Muscle layer of duodenum (tissue), 2 donors: ENCODE results near the gene CTPS2.

Experiments used
- H3K27ac ChIP-seq: one replicate; pipeline ENCODE4 v1.7.0; 2013; ENCODE audit warnings: mild to moderate bottlenecking, low read length
- H3K27me3 ChIP-seq: one replicate; pipeline ENCODE4 v1.7.0; 2013; ENCODE audit warnings: low read depth, mild to moderate bottlenecking, control low read depth, low read length
- H3K36me3 ChIP-seq, 2 donors: one replicate each; pipeline ENCODE4 v1.7.0; 2013; ENCODE audit warnings: low read length in 2 of 2, control low read depth in 1 of 2, mild to moderate bottlenecking in 1 of 2; ENCODE audit not compliant: insufficient read depth in 2 of 2, control insufficient read depth in 1 of 2
- H3K4me1 ChIP-seq, 2 donors: one replicate each; pipeline ENCODE4 v1.7.0; 2013; ENCODE audit warnings: low read length in 2 of 2, mild to moderate bottlenecking in 2 of 2, control low read depth in 1 of 2, moderate library complexity in 1 of 2; ENCODE audit not compliant: insufficient read depth in 2 of 2, control insufficient read depth in 1 of 2
- H3K4me3 ChIP-seq, 2 donors: one replicate each; pipeline ENCODE4 v1.7.0; 2013; ENCODE audit warnings: low read length in 2 of 2, low read depth in 1 of 2, mild to moderate bottlenecking in 1 of 2
- H3K9me3 ChIP-seq, 2 donors: one replicate each; pipeline ENCODE4 v1.7.0; 2013; ENCODE audit warnings: low read length in 2 of 2, control low read depth in 1 of 2, mild to moderate bottlenecking in 1 of 2; ENCODE audit not compliant: control insufficient read depth in 1 of 2
- donor health status: healthy.

The CTPS2 gene

DNA sequence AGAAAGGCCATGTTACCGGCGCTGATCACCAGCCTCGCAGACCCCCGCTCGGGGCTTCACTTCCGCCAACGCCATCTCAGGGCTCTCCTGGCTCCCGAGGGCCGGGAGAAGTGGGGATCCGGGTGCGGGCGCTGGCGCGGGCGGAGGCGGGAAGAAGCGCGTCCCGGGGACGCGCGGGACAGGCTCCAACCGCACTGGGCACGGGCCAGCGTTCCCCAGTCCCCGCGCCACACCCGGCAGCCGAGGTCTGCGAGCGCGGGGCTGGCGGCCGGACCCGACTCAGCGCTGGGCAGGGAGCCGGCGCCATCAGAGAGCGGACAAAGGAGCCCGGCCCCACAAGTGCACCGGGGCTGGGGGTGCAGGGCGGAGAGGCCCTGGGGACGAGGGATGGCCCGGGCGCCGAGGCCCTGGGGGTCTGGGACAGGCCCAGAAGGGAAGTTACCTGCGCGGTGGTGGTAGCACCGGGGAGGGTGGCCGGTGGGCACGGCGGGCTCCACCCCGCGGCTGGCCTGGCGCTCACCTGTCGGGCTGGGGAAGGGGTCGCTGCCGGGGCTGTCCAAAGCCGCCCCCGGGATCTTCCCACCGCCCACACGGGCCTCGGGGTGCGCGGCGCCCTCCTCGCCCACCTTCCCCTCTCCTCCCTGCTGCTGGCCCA is 449 bp downstream of the CTPS2 start:
- Histone ChIP-seq H3K4me3 (peak overlapping the region; percentile 71 to 72), H3K9me3 (no peaks in the 10 kb centered on the region), H3K27me3 (no peaks in the 10 kb centered on the region), H3K36me3 (no peaks in the 10 kb centered on the region), H3K4me1 (no peaks in the 10 kb centered on the region), H3K27ac (no peak overlapping the region)

DNA sequence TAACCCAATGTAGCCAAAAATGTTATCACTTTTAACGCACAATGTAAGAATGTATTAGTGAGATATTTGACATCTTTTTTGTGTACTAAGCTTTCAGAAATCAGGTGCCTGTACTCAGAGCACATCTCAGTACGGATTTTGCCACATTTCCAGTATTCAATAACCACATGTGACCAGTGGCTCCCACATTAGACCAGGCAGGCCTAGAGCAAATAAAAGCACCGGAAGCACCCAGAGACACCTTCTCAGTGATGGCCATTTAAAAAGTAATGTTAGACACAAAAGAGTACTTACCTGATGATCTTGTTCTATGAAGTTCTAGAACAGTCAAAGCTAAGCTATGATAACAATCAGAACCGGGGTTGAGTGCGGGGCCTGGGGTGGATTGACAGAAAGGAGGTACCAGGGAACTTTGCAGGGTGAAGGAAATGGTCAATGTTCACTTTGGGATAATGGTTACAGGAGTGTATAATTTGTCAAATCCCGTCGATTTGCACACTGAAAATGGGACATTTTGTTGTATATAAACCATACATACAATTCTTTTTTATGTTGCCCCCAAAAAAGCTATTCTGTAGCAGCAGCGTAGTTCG is 1.2 kb downstream of the CTPS2 start:
- Histone ChIP-seq H3K36me3 (no peaks in the 10 kb centered on the region), H3K27ac (no peak overlapping the region), H3K4me1 (no peaks in the 10 kb centered on the region), H3K9me3 (no peaks in the 10 kb centered on the region), H3K27me3 (no peaks in the 10 kb centered on the region), H3K4me3 (peak overlapping the region; percentile 49 to 72)

DNA sequence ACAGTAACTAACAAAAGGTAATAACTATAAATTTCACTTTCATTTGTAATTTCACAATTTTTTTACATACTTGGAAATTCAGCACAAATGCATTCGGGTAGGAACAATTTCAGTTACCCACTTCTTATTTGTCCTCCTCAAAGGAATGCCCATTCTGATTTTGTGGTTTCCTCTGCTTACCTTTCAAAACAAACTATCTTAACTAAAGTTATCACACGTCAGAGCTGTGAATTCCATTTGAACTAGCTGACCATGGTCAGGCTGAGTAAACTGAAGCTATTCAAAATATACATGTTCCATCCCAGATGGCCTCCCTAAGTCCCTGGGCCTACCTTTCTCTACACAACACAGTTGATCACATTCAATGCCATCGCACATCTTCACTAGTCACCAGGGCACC is 4.5 kb downstream of the CTPS2 start:
- Histone ChIP-seq H3K4me3 (no peak overlapping the region), H3K27ac (no peak overlapping the region), H3K4me1 (no peaks in the 10 kb centered on the region), H3K36me3 (no peaks in the 10 kb centered on the region), H3K9me3 (no peaks in the 10 kb centered on the region), H3K27me3 (no peaks in the 10 kb centered on the region)

DNA sequence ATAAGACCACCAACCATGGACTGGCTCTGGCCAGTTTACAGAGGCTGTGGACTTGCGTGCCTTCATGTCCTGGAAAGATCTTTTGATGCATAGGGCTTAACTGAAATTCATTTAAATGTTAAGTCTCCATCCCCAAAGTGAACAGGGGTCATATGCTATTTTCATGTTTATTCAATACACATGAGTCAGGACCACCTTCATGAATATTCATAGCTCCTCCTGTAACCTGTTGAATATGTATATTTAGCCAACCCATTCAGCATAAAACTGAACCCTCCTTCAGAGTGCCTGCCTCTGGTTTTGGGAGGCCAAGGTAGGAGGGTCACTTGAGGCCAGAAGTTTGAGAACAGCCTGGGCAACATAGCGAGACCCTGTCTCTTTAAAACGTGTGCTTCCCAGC is 7.1 kb downstream of the CTPS2 start:
- Histone ChIP-seq H3K4me3 (no peak overlapping the region), H3K27me3 (no peaks in the 10 kb centered on the region), H3K9me3 (no peaks in the 10 kb centered on the region), H3K4me1 (no peaks in the 10 kb centered on the region), H3K27ac (no peak overlapping the region), H3K36me3 (peaks cover 0 to 3% of the 10 kb centered on the region in 2 donors)

DNA sequence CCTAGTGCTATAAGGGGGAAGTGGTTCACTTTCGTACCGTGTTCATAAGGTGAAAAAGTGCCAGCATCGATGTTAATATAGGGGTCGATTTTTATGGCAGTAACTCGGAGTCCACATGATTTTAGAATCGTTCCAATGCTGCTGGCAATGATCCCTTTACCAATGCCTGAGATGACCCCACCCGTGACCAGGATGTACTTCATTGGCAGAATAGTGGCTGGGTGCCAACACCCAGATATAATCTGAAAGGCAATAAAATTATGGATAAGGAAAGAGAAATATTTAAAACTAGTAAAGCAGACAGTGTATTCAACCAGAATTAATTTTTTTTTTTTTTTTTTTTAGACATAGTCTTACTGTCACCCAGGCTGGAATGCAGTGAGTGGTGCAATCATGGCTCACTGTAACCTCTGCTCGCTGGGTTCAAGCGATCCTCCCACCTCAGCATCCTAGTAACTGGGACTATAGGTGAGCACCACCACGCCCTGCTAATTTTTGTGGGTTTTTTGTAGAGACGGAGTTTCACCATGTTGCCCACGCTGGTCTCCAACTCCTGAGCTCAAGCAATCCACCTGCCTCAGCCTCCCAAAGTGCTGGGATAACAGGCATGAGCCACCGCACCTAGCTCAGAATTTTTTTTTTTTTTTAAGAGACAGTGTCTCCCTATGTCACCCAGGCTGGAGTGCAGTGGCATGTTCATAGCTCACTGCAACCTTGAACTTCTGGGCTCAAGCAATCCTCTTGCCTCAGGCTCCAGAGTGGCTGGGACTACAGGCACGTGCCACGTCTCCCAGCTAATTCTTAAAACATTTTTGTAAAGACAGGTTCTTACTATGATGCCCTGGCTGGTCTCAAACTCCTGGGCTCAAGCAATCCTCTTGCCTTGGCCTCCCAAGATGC is 9.5 kb downstream of the CTPS2 start:
- Histone ChIP-seq H3K9me3 (no peaks in the 10 kb centered on the region), H3K36me3 (peaks cover 1 to 3% of the 10 kb centered on the region in 2 donors), H3K4me1 (no peaks in the 10 kb centered on the region), H3K4me3 (no peak overlapping the region), H3K27ac (no peak overlapping the region), H3K27me3 (no peaks in the 10 kb centered on the region)

DNA sequence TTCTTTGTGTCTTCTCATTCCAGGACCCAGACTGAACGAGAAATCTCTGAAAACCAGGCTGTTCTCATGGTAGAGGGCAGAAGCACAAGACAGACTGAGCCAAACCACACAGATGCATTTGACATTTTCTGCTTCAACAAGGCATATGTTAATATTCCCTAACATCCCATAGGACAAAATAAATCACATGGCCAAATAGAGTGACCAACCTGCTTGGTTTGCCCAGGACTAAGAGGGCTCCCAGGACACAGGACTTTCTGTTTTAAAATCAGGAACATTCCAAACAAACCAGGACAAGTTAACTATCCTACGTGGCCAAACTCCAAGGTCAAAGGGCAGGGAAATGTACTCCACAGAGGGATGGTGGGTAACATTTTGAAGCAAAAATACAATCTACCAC is 11.7 kb downstream of the CTPS2 start:
- Histone ChIP-seq H3K27ac (no peak overlapping the region), H3K4me3 (no peak overlapping the region), H3K4me1 (no peaks in the 10 kb centered on the region), H3K27me3 (no peaks in the 10 kb centered on the region), H3K36me3 (peaks cover 6% of the 10 kb centered on the region in 2 donors), H3K9me3 (no peaks in the 10 kb centered on the region)

DNA sequence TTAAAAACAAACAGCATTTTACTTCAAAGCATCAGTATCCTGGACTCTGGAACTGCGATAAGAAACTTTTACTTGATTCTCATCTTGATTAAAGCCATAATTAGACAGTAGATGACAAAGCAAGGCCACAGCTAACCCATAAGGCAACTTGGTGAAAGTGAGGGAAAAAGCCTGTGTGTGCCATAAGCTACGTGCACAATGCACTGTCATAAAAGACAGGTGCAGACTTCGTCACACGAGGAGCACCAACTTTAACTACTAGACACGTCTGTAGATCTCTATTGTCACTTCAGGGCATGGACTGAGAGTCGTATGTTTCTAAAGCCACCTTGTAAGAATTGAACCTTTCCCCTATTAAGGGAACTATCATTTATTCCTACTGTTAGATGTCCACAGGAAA is 13.1 kb downstream of the CTPS2 start:
- Histone ChIP-seq H3K4me1 (no peaks in the 10 kb centered on the region), H3K4me3 (no peak overlapping the region), H3K9me3 (no peaks in the 10 kb centered on the region), H3K27ac (no peak overlapping the region), H3K27me3 (no peaks in the 10 kb centered on the region), H3K36me3 (peaks cover 6% of the 10 kb centered on the region in 2 donors)

DNA sequence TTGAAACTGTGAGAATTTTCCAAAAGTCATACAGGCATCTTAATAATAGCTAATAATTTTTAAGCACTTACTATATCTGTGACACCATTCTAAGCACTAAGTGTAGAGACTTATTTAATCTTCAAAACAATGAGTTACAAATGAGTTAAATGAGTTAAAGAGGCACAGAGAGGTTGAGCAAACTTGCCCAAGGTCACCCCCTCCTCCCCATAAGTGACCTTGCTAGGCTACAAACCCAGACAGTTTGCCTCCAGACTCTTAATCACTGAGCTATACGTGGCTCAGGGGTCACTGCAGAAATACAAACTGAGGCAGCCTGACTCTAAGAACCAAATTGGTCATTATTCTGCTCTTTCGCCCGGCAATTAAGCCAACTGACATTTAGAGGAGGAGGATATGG is 15.5 kb downstream of the CTPS2 start:
- Histone ChIP-seq H3K36me3 (peaks cover 10 to 17% of the 10 kb centered on the region in 2 donors), H3K27me3 (no peaks in the 10 kb centered on the region), H3K4me1 (no peaks in the 10 kb centered on the region), H3K9me3 (no peaks in the 10 kb centered on the region), H3K4me3 (no peak overlapping the region), H3K27ac (no peak overlapping the region)

DNA sequence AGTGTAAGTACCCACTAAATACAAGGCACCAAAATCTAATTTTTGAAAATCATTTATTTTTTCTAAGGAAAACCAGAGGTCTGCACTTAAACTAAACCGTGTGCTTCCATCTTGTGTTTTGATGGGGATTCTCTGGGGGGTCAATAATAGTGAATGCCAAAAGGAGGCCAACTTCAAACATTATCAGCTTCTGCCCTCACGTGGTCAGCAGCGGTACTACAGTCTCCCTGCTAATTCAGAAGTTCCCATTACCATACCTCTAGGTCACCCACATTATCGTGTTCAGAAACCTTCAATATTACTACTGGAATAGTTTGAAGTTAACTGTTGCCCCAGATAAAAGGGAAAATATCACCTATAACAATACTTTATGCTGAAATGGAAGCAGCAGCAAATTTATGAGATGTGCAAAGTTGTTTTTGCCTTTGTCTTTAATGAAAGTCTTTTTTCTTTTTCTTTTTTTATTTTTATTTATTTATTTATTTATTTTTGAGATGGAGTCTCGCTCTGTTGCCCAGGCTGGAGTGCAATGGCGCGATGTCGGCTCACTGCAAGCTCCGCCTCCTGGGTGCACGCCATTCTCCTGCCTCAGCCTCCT is 17.3 kb downstream of the CTPS2 start:
- Histone ChIP-seq H3K4me3 (no peak overlapping the region), H3K4me1 (no peaks in the 10 kb centered on the region), H3K27me3 (no peaks in the 10 kb centered on the region), H3K9me3 (no peaks in the 10 kb centered on the region), H3K27ac (no peak overlapping the region), H3K36me3 (peaks cover 10 to 21% of the 10 kb centered on the region in 2 donors)

DNA sequence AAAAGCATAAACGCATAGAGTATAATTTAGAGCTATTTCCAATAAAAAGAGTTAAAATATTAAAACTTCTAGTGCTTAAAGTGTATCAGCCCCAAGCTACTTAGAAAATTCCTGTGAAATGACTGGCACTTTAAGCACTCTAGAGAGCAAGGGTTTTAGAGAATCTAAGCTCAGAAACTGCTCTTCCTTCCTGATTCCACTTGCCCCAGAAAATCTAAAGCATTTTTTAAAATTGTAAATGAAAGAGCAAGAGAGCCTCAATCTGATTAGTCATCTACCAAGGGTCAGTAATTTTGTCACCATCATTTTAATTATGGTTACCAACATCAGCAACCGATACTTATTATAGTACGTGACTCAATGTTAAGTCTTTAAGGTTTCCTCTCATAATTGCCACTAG is 25.0 kb downstream of the CTPS2 start:
- Histone ChIP-seq H3K4me1 (no peaks in the 10 kb centered on the region), H3K4me3 (no peak overlapping the region), H3K27me3 (no peaks in the 10 kb centered on the region), H3K9me3 (no peaks in the 10 kb centered on the region), H3K36me3 (peaks cover 4 to 11% of the 10 kb centered on the region in 2 donors), H3K27ac (no peak overlapping the region)

DNA sequence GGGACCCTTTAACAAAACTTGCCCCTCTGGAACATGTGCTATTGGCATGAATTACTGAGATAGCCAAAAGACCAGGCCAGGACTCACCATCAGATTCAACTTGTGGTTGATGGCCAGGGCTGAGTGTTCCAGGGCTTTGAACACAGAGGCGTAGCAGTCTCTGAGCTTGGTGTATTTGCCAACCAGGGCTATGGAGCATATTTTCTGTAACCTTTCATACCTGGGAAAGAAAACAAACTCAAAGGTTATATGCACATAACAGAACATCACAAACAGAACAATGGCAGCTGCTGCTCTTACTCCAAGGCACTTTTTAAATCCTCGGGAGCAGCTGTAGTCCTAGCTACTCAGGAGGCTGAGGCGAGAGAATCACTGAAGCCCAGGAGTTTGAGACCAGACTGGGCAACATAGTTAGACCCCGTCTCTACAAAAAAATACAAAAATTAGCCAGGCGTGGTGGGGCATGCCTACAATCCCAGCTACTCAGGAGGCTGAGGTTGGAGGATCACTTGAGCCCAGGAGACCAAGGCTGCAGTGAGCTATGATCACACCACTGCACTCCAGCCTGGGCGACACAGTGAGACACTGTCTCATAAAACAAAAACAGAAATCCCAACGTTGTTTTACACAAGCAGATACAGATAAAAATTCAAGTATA is 29.3 kb downstream of the CTPS2 start:
- H3K9me3 ChIP-seq, result no peaks in the 10 kb centered on the region
- H3K4me1 ChIP-seq, result no peaks in the 10 kb centered on the region
- H3K27ac ChIP-seq, result no peak overlapping the region
- no peak overlapping the region for H3K4me3 ChIP-seq
- H3K27me3 ChIP-seq, result no peaks in the 10 kb centered on the region
- peaks cover under 1 to 16% of the 10 kb centered on the region in 2 donors for H3K36me3 ChIP-seq
